Activated T-cell treated with anti-CD3 and anti-CD28 coated beads, Interleukin-2, amount 50 U/mL, for 24 hours (primary cell): ENCODE measurements around the gene FAM120B.

Source experiments
- DNase-seq: peaks from one replicate; pipeline ENCODE4 v3.0.0-alpha.2; 2020
- H3K27ac Mint-ChIP-seq: 2 replicates; pipeline ENCODE4 v1.8.0; 2020; ENCODE audit warnings: mild to moderate bottlenecking, mixed read lengths
- H3K27me3 Mint-ChIP-seq: 2 replicates; pipeline ENCODE4 v1.8.0; 2020; ENCODE audit warnings: mixed read lengths
- H3K36me3 Mint-ChIP-seq: 2 replicates; pipeline ENCODE4 v1.8.0; 2020; ENCODE audit warnings: low read depth, mixed read lengths
- H3K4me1 Mint-ChIP-seq: 2 replicates; pipeline ENCODE4 v1.8.0; 2020; ENCODE audit warnings: low read depth, mixed read lengths
- H3K4me3 Mint-ChIP-seq: 2 replicates; pipeline ENCODE4 v1.8.0; 2020; ENCODE audit warnings: mild to moderate bottlenecking, moderate library complexity, mixed read lengths
- H3K9me3 Mint-ChIP-seq: 2 replicates; pipeline ENCODE4 v1.8.0; 2020; ENCODE audit warnings: mixed read lengths

FAM120B gene

GRCh38 chr6:170268216-170269129, 38.1 kb upstream of the FAM120B start:
- no peaks in the 10 kb centered on the region for H3K9me3 Mint-ChIP-seq
- H3K27ac Mint-ChIP-seq, result no peak overlapping the region
- no peaks in the 10 kb centered on the region for H3K36me3 Mint-ChIP-seq
- DNase-seq, result no peak
- H3K4me1 Mint-ChIP-seq, result peaks cover 20% of the 10 kb centered on the region
- H3K4me3 Mint-ChIP-seq, result no peak overlapping the region
- H3K27me3 Mint-ChIP-seq, result peaks cover 29% of the 10 kb centered on the region

GRCh38 chr6:170269151-170269845, 37.3 kb upstream of the FAM120B start:
- Mint-ChIP-seq H3K27ac (no peak overlapping the region), H3K4me3 (no peak overlapping the region), H3K4me1 (peaks cover 20% of the 10 kb centered on the region), H3K27me3 (peaks cover 24% of the 10 kb centered on the region), H3K36me3 (no peaks in the 10 kb centered on the region), H3K9me3 (no peaks in the 10 kb centered on the region)
- DNase-seq, result no peak

- H3K27ac Mint-ChIP-seq, result no peak overlapping the region
- peaks cover 20% of the 10 kb centered on the region for H3K4me1 Mint-ChIP-seq
- H3K4me3 Mint-ChIP-seq, result no peak overlapping the region
- DNase-seq, result no peak
- peaks cover 24% of the 10 kb centered on the region for H3K27me3 Mint-ChIP-seq
- no peaks in the 10 kb centered on the region for H3K9me3 Mint-ChIP-seq
- no peaks in the 10 kb centered on the region for H3K36me3 Mint-ChIP-seq
Observed at GRCh38 chr6:170269846-170270541, 36.6 kb upstream of the FAM120B start.

- H3K27ac Mint-ChIP-seq, result peak overlapping the region; percentile 22
- DNase-seq, result no peak
- H3K36me3 Mint-ChIP-seq, result no peaks in the 10 kb centered on the region
- peaks cover 17% of the 10 kb centered on the region for H3K27me3 Mint-ChIP-seq
- H3K4me3 Mint-ChIP-seq, result no peak overlapping the region
- H3K4me1 Mint-ChIP-seq, result peaks cover 20% of the 10 kb centered on the region
- H3K9me3 Mint-ChIP-seq, result no peaks in the 10 kb centered on the region
Observed at GRCh38 chr6:170270984-170271593, 35.5 kb upstream of the FAM120B start.

- H3K27me3 Mint-ChIP-seq, result peaks cover 15% of the 10 kb centered on the region
- peak overlapping the region; percentile 63 for H3K4me3 Mint-ChIP-seq
- no peaks in the 10 kb centered on the region for H3K36me3 Mint-ChIP-seq
- H3K4me1 Mint-ChIP-seq, result peaks cover 20% of the 10 kb centered on the region
- peak overlapping the region; percentile 68 for H3K27ac Mint-ChIP-seq
- H3K9me3 Mint-ChIP-seq, result no peaks in the 10 kb centered on the region
- DNase-seq, result peak; percentile 79
Observed at GRCh38 chr6:170271771-170272314, 34.7 kb upstream of the FAM120B start.

GRCh38 chr6:170272341-170273065, 34.1 kb upstream of the FAM120B start:
- no peaks in the 10 kb centered on the region for H3K36me3 Mint-ChIP-seq
- H3K27me3 Mint-ChIP-seq, result peaks cover 15% of the 10 kb centered on the region
- H3K9me3 Mint-ChIP-seq, result no peaks in the 10 kb centered on the region
- H3K4me1 Mint-ChIP-seq, result peaks cover 22% of the 10 kb centered on the region
- peak overlapping the region; percentile 63 for H3K4me3 Mint-ChIP-seq
- H3K27ac Mint-ChIP-seq, result peak overlapping the region; percentile 68
- no peak for DNase-seq

GRCh38 chr6:170273191-170273590, 33.4 kb upstream of the FAM120B start:
- H3K27me3 Mint-ChIP-seq, result peaks cover 9% of the 10 kb centered on the region
- no peaks in the 10 kb centered on the region for H3K9me3 Mint-ChIP-seq
- no peak overlapping the region for H3K27ac Mint-ChIP-seq
- no peak overlapping the region for H3K4me3 Mint-ChIP-seq
- H3K36me3 Mint-ChIP-seq, result no peaks in the 10 kb centered on the region
- peaks cover 26% of the 10 kb centered on the region for H3K4me1 Mint-ChIP-seq
- DNase-seq, result no peak

GRCh38 chr6:170273681-170274080, 32.9 kb upstream of the FAM120B start:
- Mint-ChIP-seq H3K9me3 (no peaks in the 10 kb centered on the region), H3K4me3 (no peak overlapping the region), H3K36me3 (no peaks in the 10 kb centered on the region), H3K27me3 (peaks cover 9% of the 10 kb centered on the region), H3K4me1 (peaks cover 31% of the 10 kb centered on the region), H3K27ac (no peak overlapping the region)
- DNase-seq, result no peak

GRCh38 chr6:170274713-170275560, 31.6 kb upstream of the FAM120B start:
- Mint-ChIP-seq H3K9me3 (no peaks in the 10 kb centered on the region), H3K27ac (no peak overlapping the region), H3K4me1 (peaks cover 44% of the 10 kb centered on the region), H3K27me3 (peaks cover 7% of the 10 kb centered on the region), H3K4me3 (no peak overlapping the region), H3K36me3 (no peaks in the 10 kb centered on the region)
- no peak for DNase-seq

GRCh38 chr6:170276369-170277057, 30.0 kb upstream of the FAM120B start:
- Mint-ChIP-seq H3K4me3 (no peak overlapping the region), H3K9me3 (no peaks in the 10 kb centered on the region), H3K27me3 (peaks cover 5% of the 10 kb centered on the region), H3K36me3 (no peaks in the 10 kb centered on the region), H3K27ac (no peak overlapping the region), H3K4me1 (peaks cover 50% of the 10 kb centered on the region)
- no peak for DNase-seq

- H3K27ac Mint-ChIP-seq, result peak overlapping the region; percentile 18
- peaks cover 34% of the 10 kb centered on the region for H3K4me1 Mint-ChIP-seq
- no peak overlapping the region for H3K4me3 Mint-ChIP-seq
Observed at GRCh38 chr6:170277893-170278742, 28.4 kb upstream of the FAM120B start.

GRCh38 chr6:170278743-170279094, 27.8 kb upstream of the FAM120B start:
- Mint-ChIP-seq H3K4me1 (peaks cover 34% of the 10 kb centered on the region), H3K4me3 (no peak overlapping the region), H3K27ac (peak overlapping the region; percentile 18), H3K9me3 (no peaks in the 10 kb centered on the region), H3K36me3 (no peaks in the 10 kb centered on the region), H3K27me3 (peaks cover 5% of the 10 kb centered on the region)
- no peak for DNase-seq

More at GRCh38 chr6:170277893-170278742, 28.4 kb upstream of the FAM120B start:
- DNase-seq, result no peak
- Mint-ChIP-seq H3K36me3 (no peaks in the 10 kb centered on the region), H3K27me3 (peaks cover 5% of the 10 kb centered on the region), H3K9me3 (no peaks in the 10 kb centered on the region)
